HCT116 (cell line): ENCODE measurements around the gene PPP1R12B. TPM values are rescaled to one million over a fixed set of nuclear protein-coding genes. Genes with fewer than 3 reads are reported as not detected.
"Not testable (repeated sequence)": the region's sequence is repeated elsewhere in the genome, so short reads cannot be mapped to it uniquely, and the experiment has no call there.

Experiments used
- ATAC-seq: fragments of 200-7000 bp; cut with Tn5 transposase; 2 replicates; pipeline ENCODE4 v1.9.1; 2020; ENCODE audit warnings: mild to moderate bottlenecking, moderate library complexity
- BruUV-seq: library from RNA; stranded (reverse); fragments of 400-500 nt; replicated peaks from 2 replicates; lab custom pipeline; 2021; lab: Mats Ljungman, UMichigan
- CTCF ChIA-PET: fragments of 300-600 bp; sonication (Branson Sonifier 250); formaldehyde crosslinking; loops from one replicate; lab custom pipeline; 2021; ENCODE audit warnings: antibody characterized with exemption; lab: Charles Lee
- POLR2A ChIA-PET: fragments of 300-600, 350-600 bp; sonication (Branson Sonifier 250); formaldehyde crosslinking; loops from one replicate; lab custom pipeline; 2021; ENCODE audit warnings: antibody characterized with exemption; lab: Charles Lee
- RAD21 ChIA-PET, 2 experiments: fragments of 300-600 bp; sonication (Branson Sonifier 250); formaldehyde crosslinking; loops; one replicate each; lab custom pipeline; 2023; ENCODE audit warnings: low total read pairs in 2 of 2; ENCODE audit not compliant: uncharacterized antibody in 2 of 2, unreplicated experiment in 2 of 2, low non-redundant PET in 1 of 2; lab: Charles Lee
- DNase-seq: peaks from one replicate; pipeline ENCODE4 v3.0.0-alpha.2; 2010; ENCODE audit warnings: low read depth, low spot score
- H2AFZ ChIP-seq: fragments of 200-600 bp; shearing (Covaris generic), sonication (generic); 2 replicates; pipeline ENCODE4 v1.6.1; 2017; ENCODE audit warnings: low read depth, mixed run types, mixed read lengths, antibody characterized with exemption, low read length; ENCODE audit not compliant: poor library complexity, severe bottlenecking
- H3K27ac ChIP-seq: 2 replicates; pipeline ENCODE4 v1.5.1; 2012; ENCODE audit warnings: low read depth, low read length
- H3K27me3 ChIP-seq: fragments of 200-600 bp; sonication (generic); 2 replicates; pipeline ENCODE4 v1.6.1; 2016; ENCODE audit warnings: mixed run types, low read length, mixed read lengths; ENCODE audit not compliant: insufficient read depth
- H3K36me3 ChIP-seq, 2 experiments: fragments of 200-500 bp in 1 of 2; fragments of 200-600 bp in 1 of 2; sonication (Bioruptor generic) in 1 of 2; sonication (generic) in 1 of 2; 2 replicates each; pipeline versions ENCODE4 v1.5.1 to v1.6.1; 2014 to 2016; ENCODE audit warnings: low read length in 2 of 2, inconsistent platforms in 1 of 2, mixed read lengths in 1 of 2, mixed run types in 1 of 2; ENCODE audit not compliant: insufficient read depth in 2 of 2, control insufficient read depth in 1 of 2
- H3K4me1 ChIP-seq, 2 experiments: fragments of 200-600 bp in 1 of 2; sonication (generic) in 1 of 2; 2 replicates each; pipeline versions ENCODE4 v1.5.1 to v1.6.1; 2012 to 2017; ENCODE audit warnings: low read length in 2 of 2, inconsistent platforms in 1 of 2, mild to moderate bottlenecking in 1 of 2, mixed read lengths in 1 of 2, mixed run types in 1 of 2, moderate library complexity in 1 of 2; ENCODE audit not compliant: insufficient read depth in 2 of 2, control insufficient read depth in 1 of 2
- H3K4me2 ChIP-seq: fragments of 200-600 bp; sonication (generic); 2 replicates; pipeline ENCODE4 v1.6.1; 2017; ENCODE audit warnings: mixed run types, low read length, mixed read lengths
- H3K4me3 ChIP-seq, 2 experiments: fragments of 200-600 bp in 1 of 2; sonication (generic) in 1 of 2; replicated peaks in 1 of 2; 2 replicates each; pipeline ENCODE4 v1.5.1; 2011 to 2016; ENCODE audit warnings: low read length in 2 of 2, control low read depth in 1 of 2, low read depth in 1 of 2, mild to moderate bottlenecking in 1 of 2, mixed read lengths in 1 of 2, mixed run types in 1 of 2
- H3K79me2 ChIP-seq: fragments of 200-600 bp; sonication (generic); 2 replicates; pipeline ENCODE4 v1.6.1; 2017; ENCODE audit warnings: mild to moderate bottlenecking, mixed run types, low read length, moderate library complexity, mixed read lengths; ENCODE audit not compliant: insufficient read depth
- H3K9ac ChIP-seq: fragments of 200-600 bp; sonication (generic); 2 replicates; pipeline ENCODE4 v1.6.1; 2016; ENCODE audit warnings: low read length, mixed read lengths
- H3K9me2 ChIP-seq: fragments of 200-600 bp; sonication (generic), shearing (Covaris generic); 2 replicates; pipeline ENCODE4 v1.6.1; 2017; ENCODE audit warnings: mixed run types, mild to moderate bottlenecking, moderate library complexity; ENCODE audit not compliant: insufficient read depth
- H3K9me3 ChIP-seq, 2 experiments: fragments of 200-500 bp in 1 of 2; fragments of 200-600 bp in 1 of 2; sonication (Bioruptor generic) in 1 of 2; sonication (generic) in 1 of 2; 2 replicates each; pipeline ENCODE4 v1.6.1; 2014 to 2017; ENCODE audit warnings: low read length in 2 of 2, mixed read lengths in 2 of 2, inconsistent platforms in 1 of 2, low read depth in 1 of 2, mild to moderate bottlenecking in 1 of 2, mixed run types in 1 of 2, moderate library complexity in 1 of 2; ENCODE audit not compliant: control insufficient read depth in 1 of 2, insufficient read depth in 1 of 2
- H4K20me1 ChIP-seq: fragments of 200-600 bp; sonication (generic), shearing (Covaris generic); 2 replicates; pipeline ENCODE4 v1.6.1; 2017; ENCODE audit warnings: mixed run types, mild to moderate bottlenecking, moderate library complexity; ENCODE audit not compliant: insufficient read depth
- CBX3 ChIP-seq: IDR thresholded peaks from 2 replicates; pipeline ENCODE4 v1.6.1; 2012; ENCODE audit warnings: low read depth
- EZH2phosphoT487 ChIP-seq: fragments of 200-600 bp; IDR thresholded peaks from 2 replicates; pipeline ENCODE4 v1.6.1; 2018; ENCODE audit warnings: antibody characterized with exemption, borderline replicate concordance
- TCF7L2 ChIP-seq: IDR thresholded peaks from 2 replicates; pipeline ENCODE4 v1.7.0; 2011; ENCODE audit warnings: borderline replicate concordance, inconsistent platforms; ENCODE audit not compliant: insufficient read depth, insufficient read length; ENCODE audit errors: extremely low read depth
- ZFX ChIP-seq: fragments of 450-650 bp; IDR thresholded peaks from 2 replicates; pipeline ENCODE4 v1.6.1; 2017
- ZNF274 ChIP-seq: fragments of 200-500 bp; sonication (Bioruptor generic); IDR thresholded peaks from 2 replicates; pipeline ENCODE4 v1.6.1; 2014; ENCODE audit warnings: mild to moderate bottlenecking, low read depth, low read length, inconsistent platforms
- intact Hi-C: fragments of 100-400 bp; cut with micrococcal nuclease; formaldehyde crosslinking; loops from 2 replicates; pipeline ENCODE4 v1.10.0; 2022
- total RNA-seq: library from RNA; stranded (reverse); gene quantifications from one replicate; pipeline ENCODE4 v1.2.1, GENCODE V29; 2021; ENCODE audit not compliant: unreplicated experiment
- TF ChIP-seq, protein P1 (sequence below): IDR thresholded peaks from 2 replicates; pipeline ENCODE4 v1.6.1; 2011; ENCODE audit warnings: mild to moderate bottlenecking, low read length, moderate library complexity; ENCODE audit not compliant: insufficient replicate concordance; ENCODE audit errors: extremely low read depth
- TF ChIP-seq, protein P2 (sequence below): IDR thresholded peaks from 2 replicates; pipeline ENCODE4 v1.6.1; 2012

The PPP1R12B gene
- total RNA-seq, 1 experiment from 2014 or later, result 14.3 TPM

DNA sequence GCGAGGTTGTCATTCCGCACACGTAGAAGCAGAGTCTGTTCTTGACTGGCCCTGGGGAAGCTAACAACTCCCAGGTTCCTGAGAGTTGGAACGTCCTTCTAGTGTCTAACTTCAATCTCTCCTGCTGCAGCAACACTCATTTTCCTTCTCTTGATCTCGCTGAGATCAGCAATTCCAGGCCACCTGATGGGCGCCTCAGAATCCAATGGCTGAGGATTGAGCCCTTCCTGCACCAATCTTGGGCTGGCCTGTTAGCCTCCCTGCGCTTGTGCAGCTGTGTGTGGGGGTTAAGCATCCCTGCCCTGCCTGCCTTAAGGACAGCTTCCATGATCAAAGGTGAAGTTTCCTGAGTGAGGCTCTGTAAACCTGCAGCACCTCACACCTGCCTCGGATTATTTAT is 273.9 kb downstream of the PPP1R12B start:
- DNase-seq (no peak), ATAC-seq (no peak)
- H3K9ac ChIP-seq, result no peak overlapping the region
- H3K9me3 ChIP-seq, result no peaks in the 10 kb centered on the region
- intact Hi-C loops, result loop anchor here (10.0 kb wide), 1 partner anchor 438 kb away; no protein-coding TSS in a partner anchor
- H3K79me2 ChIP-seq, result no peaks in the 10 kb centered on the region
- no peak overlapping the region for H2AFZ ChIP-seq
- H3K9me2 ChIP-seq, result no peaks in the 10 kb centered on the region
- H3K4me1 ChIP-seq, result peaks cover 4 to 28% of the 10 kb centered on the region in 2 experiments; a peak in 3 of 4 replicates
- no peak overlapping the region for H3K4me3 ChIP-seq
- no peaks in the 10 kb centered on the region for H4K20me1 ChIP-seq
- BruUV-seq, result no TSS peak
- H3K27me3 ChIP-seq, result no peaks in the 10 kb centered on the region
- H3K36me3 ChIP-seq, result no peaks in the 10 kb centered on the region
- H3K27ac ChIP-seq, result no peak overlapping the region
- H3K4me2 ChIP-seq, result no peak overlapping the region
- POLR2A ChIA-PET, result no interaction called here
- TF ChIP-seq TCF7L2 (no peak), ZNF274 (no peak)
- CTCF ChIA-PET, result no interaction called here
- RAD21 ChIA-PET, result no interaction called here

DNA sequence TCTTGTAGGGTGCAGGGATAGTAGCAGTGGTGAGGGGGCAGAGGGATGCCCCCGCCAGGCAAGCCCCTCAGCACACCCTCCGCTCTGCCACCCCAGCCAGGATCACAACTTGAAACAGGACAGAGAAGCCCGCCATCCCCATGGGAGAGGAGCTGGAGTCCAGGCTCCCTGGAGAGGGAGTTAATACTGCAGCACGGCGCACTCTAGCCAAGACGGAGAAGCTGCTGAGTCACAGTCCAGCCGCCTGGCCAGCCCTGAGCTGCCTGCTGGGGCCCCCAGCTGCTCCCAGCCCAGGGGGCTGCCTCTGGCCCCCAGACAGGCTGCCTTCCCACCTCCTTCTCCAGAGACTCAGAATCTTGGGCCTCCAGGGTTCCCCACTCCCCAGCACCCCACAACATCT is 274.6 kb downstream of the PPP1R12B start:
- no peak for ATAC-seq
- POLR2A ChIA-PET, result no interaction called here
- intact Hi-C loops, result loop anchor here (10.0 kb wide), 1 partner anchor 438 kb away; no protein-coding TSS in a partner anchor
- Histone ChIP-seq H3K27me3 (no peaks in the 10 kb centered on the region), H3K4me3 (no peak overlapping the region), H3K79me2 (no peaks in the 10 kb centered on the region), H3K4me2 (no peak overlapping the region), H3K27ac (no peak overlapping the region), H3K4me1 (peaks cover 4 to 27% of the 10 kb centered on the region in 2 experiments; a peak in 3 of 4 replicates), H3K9me2 (no peaks in the 10 kb centered on the region), H2AFZ (no peak overlapping the region), H3K9ac (no peak overlapping the region), H3K36me3 (no peaks in the 10 kb centered on the region), H4K20me1 (no peaks in the 10 kb centered on the region), H3K9me3 (no peaks in the 10 kb centered on the region)
- RAD21 ChIA-PET, result no interaction called here
- CTCF ChIA-PET, result no interaction called here
- BruUV-seq, result no TSS peak
- DNase-seq, result no peak
- TF ChIP-seq, protein P1, sequence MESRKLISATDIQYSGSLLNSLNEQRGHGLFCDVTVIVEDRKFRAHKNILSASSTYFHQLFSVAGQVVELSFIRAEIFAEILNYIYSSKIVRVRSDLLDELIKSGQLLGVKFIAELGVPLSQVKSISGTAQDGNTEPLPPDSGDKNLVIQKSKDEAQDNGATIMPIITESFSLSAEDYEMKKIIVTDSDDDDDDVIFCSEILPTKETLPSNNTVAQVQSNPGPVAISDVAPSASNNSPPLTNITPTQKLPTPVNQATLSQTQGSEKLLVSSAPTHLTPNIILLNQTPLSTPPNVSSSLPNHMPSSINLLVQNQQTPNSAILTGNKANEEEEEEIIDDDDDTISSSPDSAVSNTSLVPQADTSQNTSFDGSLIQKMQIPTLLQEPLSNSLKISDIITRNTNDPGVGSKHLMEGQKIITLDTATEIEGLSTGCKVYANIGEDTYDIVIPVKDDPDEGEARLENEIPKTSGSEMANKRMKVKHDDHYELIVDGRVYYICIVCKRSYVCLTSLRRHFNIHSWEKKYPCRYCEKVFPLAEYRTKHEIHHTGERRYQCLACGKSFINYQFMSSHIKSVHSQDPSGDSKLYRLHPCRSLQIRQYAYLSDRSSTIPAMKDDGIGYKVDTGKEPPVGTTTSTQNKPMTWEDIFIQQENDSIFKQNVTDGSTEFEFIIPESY, result no peak
- TF ChIP-seq ZNF274 (no peak), CBX3 (no peak), ZFX (no peak), EZH2phosphoT487 (no peak)
- TF ChIP-seq, protein P2, sequence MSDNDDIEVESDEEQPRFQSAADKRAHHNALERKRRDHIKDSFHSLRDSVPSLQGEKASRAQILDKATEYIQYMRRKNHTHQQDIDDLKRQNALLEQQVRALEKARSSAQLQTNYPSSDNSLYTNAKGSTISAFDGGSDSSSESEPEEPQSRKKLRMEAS, result no peak

DNA sequence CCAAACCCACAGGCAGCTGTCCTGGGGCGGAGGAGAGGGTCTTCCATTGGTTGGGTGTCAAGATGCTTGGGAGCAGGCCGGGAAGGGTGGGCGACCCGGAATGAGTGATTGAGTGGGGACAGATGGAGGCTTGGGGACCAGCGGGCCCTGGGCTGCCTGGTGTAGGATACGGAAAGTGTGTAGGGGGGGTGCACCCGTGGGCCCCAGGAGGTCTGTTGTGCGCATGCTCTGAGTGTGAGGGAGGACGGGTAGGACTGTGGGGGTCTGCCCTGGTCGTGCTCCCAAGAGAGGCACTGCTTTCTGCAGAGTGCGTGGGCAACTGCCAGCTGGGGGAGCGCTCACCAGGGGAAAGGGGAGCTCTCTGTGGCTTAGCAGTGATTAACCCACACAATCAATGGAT is 275.0 kb downstream of the PPP1R12B start:
- ATAC-seq, H3K4me2 ChIP-seq, POLR2A ChIA-PET, BruUV-seq, H2AFZ ChIP-seq, H3K9ac ChIP-seq, RAD21 ChIA-PET, H4K20me1 ChIP-seq, H3K36me3 ChIP-seq, H3K27me3 ChIP-seq, H3K4me3 ChIP-seq, H3K9me3 ChIP-seq, H3K79me2 ChIP-seq, DNase-seq, H3K27ac ChIP-seq, H3K9me2 ChIP-seq, CTCF ChIA-PET: not testable (repeated sequence)
- intact Hi-C loops, result loop anchor here (10.0 kb wide), 1 partner anchor 439 kb away; no protein-coding TSS in a partner anchor
- peaks cover 3 to 23% of the 10 kb centered on the region in 2 experiments; a peak in 3 of 4 replicates for H3K4me1 ChIP-seq
